HepG2 (cell line): ENCODE measurements around the gene CAST. TPM values are rescaled to one million over a fixed set of nuclear protein-coding genes. Genes with fewer than 3 reads are reported as not detected.

Source experiments
- ATAC-seq: fragments of 200-7000 bp; cut with Tn5 transposase; 3 replicates; pipeline ENCODE4 v1.9.1; 2020; ENCODE audit warnings: mild to moderate bottlenecking, moderate library complexity
- BruUV-seq: library from RNA; stranded (reverse); fragments of 400-500 nt; replicated peaks from 2 replicates; lab custom pipeline; 2021; lab: Mats Ljungman, UMichigan
- CTCF ChIA-PET: fragments of 300-600 bp; formaldehyde crosslinking; extraction: SDS; loops from one replicate; lab custom pipeline; 2021; ENCODE audit warnings: low total read pairs, inconsistent platforms, low intra/inter-chr PET ratio; lab: Yijun Ruan, JAX
- POLR2A ChIA-PET: fragments of 350-600 bp; sonication (Branson Sonifier 250); formaldehyde crosslinking; loops from one replicate; lab custom pipeline; 2020; ENCODE audit warnings: antibody characterized with exemption, inconsistent platforms; lab: Yijun Ruan, JAX
- DNase-seq: peaks from one replicate; pipeline ENCODE4 v3.0.0-alpha.2; 2015; ENCODE audit warnings: low spot score
- FAIRE-seq: peaks from 3 replicates; lab custom pipeline; 2011; peaks lifted over from hg19 to GRCh38; lab: Jason Lieb, UNC
- H2AFZ ChIP-seq: one replicate; pipeline ENCODE4 v1.6.1; 2011; ENCODE audit warnings: low read length, inconsistent platforms
- H3K27ac ChIP-seq: fragments of 300-600 bp; 3 replicates; pipeline ENCODE4 v1.8.0; 2011; ENCODE audit warnings: mixed run types, mild to moderate bottlenecking, mixed read lengths, low read length, inconsistent platforms; ENCODE audit not compliant: insufficient read depth; ENCODE audit errors: extremely low read length
- H3K27me3 ChIP-seq, 2 experiments: fragments of 200-600 bp in 1 of 2; 2 replicates in 1 of 2; 3 replicates in 1 of 2; pipeline versions ENCODE4 v1.6.0 to v1.8.0; 2011; ENCODE audit warnings: low read length in 2 of 2, mild to moderate bottlenecking in 2 of 2, moderate library complexity in 2 of 2, inconsistent platforms in 1 of 2; ENCODE audit not compliant: insufficient read depth in 2 of 2, control insufficient read depth in 1 of 2
- H3K36me3 ChIP-seq, 2 experiments: fragments of 200-600 bp in 1 of 2; replicated peaks in 1 of 2; 2 replicates in 1 of 2; 3 replicates in 1 of 2; pipeline versions ENCODE4 v1.5.1 to v1.8.0; 2011; ENCODE audit warnings: low read length in 2 of 2, inconsistent platforms in 1 of 2; ENCODE audit not compliant: insufficient read depth in 2 of 2, control insufficient read depth in 1 of 2
- H3K4me1 ChIP-seq: 2 replicates; pipeline ENCODE4 v1.5.1; 2012; ENCODE audit warnings: low read length, inconsistent platforms; ENCODE audit not compliant: insufficient read depth
- H3K4me2 ChIP-seq: 2 replicates; pipeline ENCODE4 v1.6.0; 2011; ENCODE audit warnings: low read depth, low read length, inconsistent platforms
- H3K4me3 ChIP-seq, 3 experiments: fragments of 200-600 bp in 1 of 3; sonication (generic), shearing (Covaris generic) in 1 of 3; replicated peaks in 1 of 3; 2 replicates each; pipeline ENCODE4 v1.5.1; 2011 to 2016; ENCODE audit warnings: low read length in 3 of 3, inconsistent platforms in 2 of 3, low read depth in 2 of 3, mild to moderate bottlenecking in 2 of 3, control low read depth in 1 of 3, mixed read lengths in 1 of 3; ENCODE audit not compliant: insufficient read depth in 1 of 3
- H3K79me2 ChIP-seq: one replicate; pipeline ENCODE4 v1.6.1; 2011; ENCODE audit warnings: low read length, inconsistent platforms; ENCODE audit not compliant: insufficient read depth
- H3K9ac ChIP-seq: 2 replicates; pipeline ENCODE4 v1.6.0; 2011; ENCODE audit warnings: mild to moderate bottlenecking, low read depth, low read length, inconsistent platforms; ENCODE audit not compliant: insufficient read depth
- H3K9me3 ChIP-seq: 2 replicates; pipeline ENCODE4 v1.5.1; 2012; ENCODE audit warnings: mild to moderate bottlenecking, low read length
- H4K20me1 ChIP-seq: 2 replicates; pipeline ENCODE4 v1.6.0; 2011; ENCODE audit warnings: inconsistent platforms, mild to moderate bottlenecking, low read length, moderate library complexity; ENCODE audit not compliant: insufficient read depth
- AGO1 ChIP-seq: fragments of 200-400 bp; formaldehyde crosslinking; IDR thresholded peaks from 2 replicates; pipeline ENCODE4 v1.6.1; 2017; ENCODE audit warnings: mild to moderate bottlenecking, low read depth, low read length, moderate library complexity; ENCODE audit not compliant: poor library complexity, severe bottlenecking
- ARID3A ChIP-seq: IDR thresholded peaks from 2 replicates; pipeline ENCODE4 v1.6.1; 2012; ENCODE audit warnings: low read depth, low read length, improper control_type of control experiment
- FOSL2 ChIP-seq: sonication (generic); formaldehyde crosslinking; IDR thresholded peaks from 2 replicates; pipeline ENCODE4 v1.4.0; 2020; ENCODE audit warnings: missing genetic modification reagents
- GATA4 ChIP-seq: sonication (generic); IDR thresholded peaks from 2 replicates; pipeline ENCODE4 v1.6.1; 2016; ENCODE audit warnings: antibody characterized with exemption, low read depth, borderline replicate concordance
- GTF3A ChIP-seq: sonication (generic); formaldehyde crosslinking; conservative IDR thresholded peaks from 2 replicates; pipeline ENCODE4 v1.4.0; 2020; ENCODE audit warnings: mild to moderate bottlenecking, missing genetic modification reagents
- HNRNPL ChIP-seq: fragments of 200-400 bp; formaldehyde crosslinking; IDR thresholded peaks from 2 replicates; pipeline ENCODE4 v1.6.1; 2017; ENCODE audit warnings: mild to moderate bottlenecking, low read depth, low read length
- MAFF ChIP-seq: IDR thresholded peaks from 2 replicates; pipeline ENCODE4 v1.6.1; 2011; ENCODE audit warnings: low read depth, low read length, improper control_type of control experiment
- MTF2 ChIP-seq: sonication (generic); formaldehyde crosslinking; IDR thresholded peaks from 2 replicates; pipeline ENCODE4 v1.5.0; 2020; ENCODE audit warnings: missing genetic modification reagents, borderline replicate concordance
- PBX3 ChIP-seq: sonication (generic); formaldehyde crosslinking; IDR thresholded peaks from 2 replicates; pipeline ENCODE4 v1.8.1; 2023; ENCODE audit warnings: missing genetic modification reagents, inconsistent platforms, borderline replicate concordance
- RBM22 ChIP-seq: fragments of 200-400 bp; formaldehyde crosslinking; optimal IDR thresholded peaks from 2 replicates; pipeline ENCODE3; 2017; ENCODE audit warnings: mild to moderate bottlenecking, low read length, moderate library complexity
- TEAD3 ChIP-seq: optimal IDR thresholded peaks from 2 replicates; pipeline ENCODE3; 2016; ENCODE audit warnings: borderline replicate concordance
- TGIF2 ChIP-seq: IDR thresholded peaks from 2 replicates; pipeline ENCODE4 v1.6.1; 2016; ENCODE audit warnings: control low read depth, missing compliant biosample characterization
- ZBTB3 ChIP-seq: sonication (generic); formaldehyde crosslinking; IDR thresholded peaks from 2 replicates; pipeline ENCODE4 v1.4.0; 2020; ENCODE audit warnings: low read depth, mild to moderate bottlenecking, moderate library complexity, missing genetic modification reagents, borderline replicate concordance
- ZC3H4 ChIP-seq: sonication (generic); formaldehyde crosslinking; IDR thresholded peaks from 2 replicates; pipeline ENCODE4 v1.4.0; 2020; ENCODE audit warnings: missing genetic modification reagents, borderline replicate concordance
- ZFP1 ChIP-seq: IDR thresholded peaks from 2 replicates; pipeline ENCODE4 v1.6.1; 2016
- ZMYM2 ChIP-seq: sonication (generic); formaldehyde crosslinking; IDR thresholded peaks from 2 replicates; pipeline ENCODE4 v1.8.0; 2022; ENCODE audit warnings: mild to moderate bottlenecking, missing genetic modification reagents
- ZNF343 ChIP-seq: sonication (generic); formaldehyde crosslinking; IDR thresholded peaks from 2 replicates; pipeline ENCODE4 v1.4.0; 2020; ENCODE audit warnings: mild to moderate bottlenecking, missing genetic modification reagents
- ZNF775 ChIP-seq: sonication (generic); formaldehyde crosslinking; IDR thresholded peaks from 2 replicates; pipeline ENCODE4 v1.4.0; 2020; ENCODE audit warnings: missing genetic modification reagents, mild to moderate bottlenecking, moderate library complexity, borderline replicate concordance
- WGBS: methylation state at CpG from one replicate; pipeline ENCODE4 v1.1.6; 2017; ENCODE audit warnings: low lambda C conversion rate; 5-methylcytosine and 5-hydroxymethylcytosine counted together
- in situ Hi-C: cut with HindIII; loops from 2 replicates; pipeline ENCODE4 v1.10.0; 2017; ENCODE audit warnings: low pct_unique_long_range_greater_than_20kb; ENCODE audit not compliant: extremely low pct_ligation_motif_present
- intact Hi-C: fragments of 100-400 bp; cut with micrococcal nuclease; formaldehyde crosslinking; loops from one replicate; pipeline ENCODE4 v1.10.0; 2022; ENCODE audit not compliant: unreplicated experiment
- polyA plus RNA-seq, 8 experiments: library from polyadenylated mRNA; depleted of rRNA in 3 of 8; stranded (reverse) in 7 of 8; unstranded in 1 of 8; fragments of >200 nt; fragmentation: Illumina TruSeq in 4 of 8; extraction: Trizol in 4 of 8; gene quantifications; 2 replicates each; pipeline versions ENCODE4 v1.2.1 to v1.2.3, GENCODE V29; 2011 to 2016; ENCODE audit warnings: low read depth in 4 of 8, missing spikeins in 1 of 8, mixed read lengths in 1 of 8; ENCODE audit not compliant: insufficient read depth in 1 of 8
- total RNA-seq, 5 experiments: library from RNA; depleted of rRNA; stranded (reverse); fragments of >200 nt; fragmentation: Illumina TruSeq; extraction: Trizol; gene quantifications; 2 replicates each; pipeline ENCODE4 v1.2.3, GENCODE V29; 2016; ENCODE audit warnings: low read depth in 1 of 5

The CAST gene
- total and polyA plus RNA-seq, 2 of the 13 experiments (the other 11 are each of a cell fraction or from before 2014, with no cell fraction given) = 42.1 to 67.6 TPM

- no peak for TF ChIP-seq PBX3 (CRISPR knock-in tag)
- TF ChIP-seq GTF3A (CRISPR knock-in tag) = no peak
- no peak for TF ChIP-seq TGIF2 (CRISPR knock-in tag)
- no peak for TF ChIP-seq ZFP1 (CRISPR knock-in tag)
- no peak for TF ChIP-seq ARID3A
Observed at GRCh38 chr5:96758621-96759020, 96.4 kb downstream of the CAST start (continued).

GRCh38 chr5:96761618-96762017 lies 99.4 kb downstream of the CAST start:
- intact Hi-C loops (no loop called here), in situ Hi-C loops (no loop called here)
- DNase-seq = no peak
- Histone ChIP-seq H3K4me3 (no peak overlapping the region), H3K4me2 (no peak overlapping the region), H3K36me3 (peaks cover 9 to 51% of the 10 kb centered on the region in 2 experiments), H3K9me3 (no peaks in the 10 kb centered on the region), H4K20me1 (no peaks in the 10 kb centered on the region), H3K27ac (no peak overlapping the region), H3K4me1 (0 out of 2 replicates have a peak, but pooled peaks cover 6% of the 10 kb centered on the region), H2AFZ (no peak overlapping the region), H3K9ac (no peak overlapping the region), H3K27me3 (no peaks in the 10 kb centered on the region), H3K79me2 (no peaks in the 10 kb centered on the region)
- no peak for ATAC-seq
- no TSS peak for BruUV-seq
- POLR2A ChIA-PET = no interaction called here
- TF ChIP-seq MTF2 (no peak), TEAD3 (CRISPR knock-in tag) (no peak), FOSL2 (no peak), ZC3H4 (no peak), GATA4 (no peak), ZMYM2 (CRISPR knock-in tag) (no peak), ZNF343 (no peak), ZBTB3 (CRISPR knock-in tag) (no peak), ZNF775 (no peak), MAFF (no peak), HNRNPL (no peak), AGO1 (no peak), RBM22 (no peak)
- FAIRE-seq = no peak
- WGBS = 95% methylated on average over 4 of the region's 4 CpGs
- CTCF ChIA-PET = no interaction called here
